Neural progenitor cell (in vitro differentiated cells): ENCODE results near the gene SCYL2. TPM values are rescaled to one million over a fixed set of nuclear protein-coding genes. Genes with fewer than 3 reads are reported as not detected.
"Not testable (repeated sequence)": the region's sequence is repeated elsewhere in the genome, so short reads cannot be mapped to it uniquely, and the experiment has no call there.

ENCODE experiments used
- DNase-seq: peaks from one replicate; pipeline ENCODE4 v3.0.0-alpha.2; 2016; ENCODE audit warnings: low spot score
- H2AFZ ChIP-seq: fragments of 200-600 bp; sonication (generic); replicated peaks from 2 replicates; pipeline ENCODE4 v1.6.1; 2016; ENCODE audit warnings: antibody characterized with exemption
- H3F3A ChIP-seq: fragments of 200-600 bp; sonication (generic); 2 replicates; pipeline ENCODE4 v1.6.1; 2016; ENCODE audit warnings: antibody characterized with exemption, low read depth
- H3K27ac ChIP-seq: fragments of 200-600 bp; sonication (generic); 2 replicates; pipeline ENCODE4 v1.5.1; 2016; ENCODE audit warnings: mild to moderate bottlenecking
- H3K27me3 ChIP-seq: fragments of 200-600 bp; sonication (generic); 2 replicates; pipeline ENCODE4 v1.6.1; 2016; ENCODE audit warnings: mild to moderate bottlenecking, moderate library complexity
- H3K36me3 ChIP-seq: fragments of 200-600 bp; sonication (generic); 2 replicates; pipeline ENCODE4 v1.5.1; 2016
- H3K4me1 ChIP-seq: fragments of 200-600 bp; sonication (generic); 2 replicates; pipeline ENCODE4 v1.6.1; 2016; ENCODE audit warnings: mixed run types
- H3K4me2 ChIP-seq: fragments of 200-600 bp; sonication (generic); 2 replicates; pipeline ENCODE4 v1.6.1; 2016
- H3K4me3 ChIP-seq: fragments of 200-600 bp; sonication (generic); 2 replicates; pipeline ENCODE4 v1.5.1; 2016
- H3K79me2 ChIP-seq: fragments of 200-600 bp; sonication (generic); 2 replicates; pipeline ENCODE4 v1.6.1; 2016; ENCODE audit warnings: low read depth
- H3K9ac ChIP-seq: fragments of 200-600 bp; sonication (generic); 2 replicates; pipeline ENCODE4 v1.6.1; 2016
- H3K9me3 ChIP-seq: fragments of 200-600 bp; sonication (generic); 2 replicates; pipeline ENCODE4 v1.5.1; 2016; ENCODE audit warnings: low read depth
- H4K20me1 ChIP-seq: fragments of 200-600 bp; sonication (generic); 2 replicates; pipeline ENCODE4 v1.6.1; 2016; ENCODE audit warnings: low read depth
- H3K27ac Mint-ChIP-seq: 3 replicates; pipeline ENCODE4 v1.8.0; 2021; ENCODE audit warnings: mixed read lengths
- H3K27me3 Mint-ChIP-seq: 2 replicates; pipeline ENCODE4 v1.8.0; 2022; ENCODE audit warnings: low read depth, mild to moderate bottlenecking, inconsistent platforms, moderate library complexity, mixed read lengths; ENCODE audit not compliant: insufficient read depth
- H3K36me3 Mint-ChIP-seq: 3 replicates; pipeline ENCODE4 v1.8.0; 2021; ENCODE audit warnings: mixed read lengths
- H3K4me1 Mint-ChIP-seq: 3 replicates; pipeline ENCODE4 v1.8.0; 2021; ENCODE audit warnings: mixed read lengths
- H3K4me3 Mint-ChIP-seq: 3 replicates; pipeline ENCODE4 v1.8.0; 2021; ENCODE audit warnings: mild to moderate bottlenecking, moderate library complexity, mixed read lengths
- H3K9me3 Mint-ChIP-seq: 3 replicates; pipeline ENCODE4 v1.8.0; 2020; ENCODE audit warnings: mixed read lengths
- CTCF ChIP-seq: fragments of 200-600 bp; sonication (generic); IDR thresholded peaks from 2 replicates; pipeline ENCODE4 v1.5.1; 2017; ENCODE audit warnings: antibody characterized with exemption, mild to moderate bottlenecking
- EZH2 ChIP-seq: fragments of 200-600 bp; sonication (generic); IDR thresholded peaks from 2 replicates; pipeline ENCODE4 v1.6.1; 2017; ENCODE audit warnings: antibody characterized with exemption, mild to moderate bottlenecking, moderate library complexity
- EZH2phosphoT487 ChIP-seq: fragments of 200-600 bp; sonication (generic); IDR thresholded peaks from 2 replicates; pipeline ENCODE4 v1.6.1; 2017; ENCODE audit warnings: antibody characterized with exemption
- total RNA-seq: library from RNA; depleted of rRNA; stranded (reverse); fragments of >200 nt; gene quantifications from 2 replicates; pipeline ENCODE4 v1.2.3, GENCODE V29; 2015; ENCODE audit warnings: low replicate concordance

Gene SCYL2
- total RNA-seq, 1 donor from 2014 or later, result 151 TPM

DNA sequence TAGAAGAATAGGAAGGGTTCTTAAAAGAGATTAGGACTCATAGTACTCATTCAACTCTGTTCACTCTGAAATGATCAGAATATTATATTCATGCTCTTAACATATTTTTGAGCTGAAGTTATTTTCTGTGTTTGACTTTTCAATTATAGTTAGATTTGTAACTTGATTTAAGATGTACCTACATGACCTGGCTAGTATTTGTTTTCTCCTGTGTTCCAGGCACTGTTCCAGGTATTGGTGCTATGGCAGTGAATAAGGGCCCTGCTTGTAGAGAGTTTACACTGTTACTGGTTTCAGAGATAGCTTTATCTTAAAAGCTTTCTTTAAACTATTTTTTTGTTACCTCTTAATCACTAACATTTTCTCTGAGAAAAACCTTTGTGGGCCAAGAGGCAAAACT lies 70.8 kb downstream of the SCYL2 start:
- Mint-ChIP-seq H3K9me3 (no peaks in the 10 kb centered on the region), H3K27ac (no peak overlapping the region), H3K4me1 (no peaks in the 10 kb centered on the region), H3K4me3 (no peak overlapping the region), H3K27me3 (no peaks in the 10 kb centered on the region), H3K36me3 (peaks cover 15% of the 10 kb centered on the region)
- TF ChIP-seq EZH2 (no peak), CTCF (no peak), EZH2phosphoT487 (no peak)
- Histone ChIP-seq H3K79me2 (no peaks in the 10 kb centered on the region), H3K4me2 (no peak overlapping the region), H3K9ac (no peak overlapping the region), H3K36me3 (peaks cover 8% of the 10 kb centered on the region), H4K20me1 (peaks cover 5% of the 10 kb centered on the region), H2AFZ (no peak overlapping the region), H3F3A (no peaks in the 10 kb centered on the region), H3K4me1 (no peaks in the 10 kb centered on the region), H3K9me3 (no peaks in the 10 kb centered on the region), H3K4me3 (no peak overlapping the region), H3K27me3 (no peaks in the 10 kb centered on the region), H3K27ac (no peak overlapping the region)
- DNase-seq, result no peak

DNA sequence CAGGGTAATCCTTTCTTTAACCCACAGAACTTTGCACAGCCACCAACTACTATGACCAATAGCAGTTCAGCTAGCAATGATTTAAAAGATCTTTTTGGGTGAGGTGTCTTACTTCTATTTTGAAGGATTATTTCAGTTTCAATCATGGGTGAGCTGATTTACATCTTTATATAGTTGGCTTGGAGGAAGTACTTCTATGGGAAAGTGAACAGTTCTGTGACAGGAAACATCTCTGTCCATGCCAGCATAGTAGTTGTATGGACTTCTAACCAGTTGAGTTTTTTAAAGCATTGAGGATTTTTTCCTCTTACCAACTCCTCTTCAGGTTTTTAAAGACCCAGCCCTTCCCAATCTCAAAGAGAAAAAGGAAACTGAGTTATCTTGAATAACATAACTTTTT lies 72.1 kb downstream of the SCYL2 start:
- no peaks in the 10 kb centered on the region for H3K9me3 ChIP-seq
- H3K27ac ChIP-seq, result no peak overlapping the region
- H3K27me3 ChIP-seq, result no peaks in the 10 kb centered on the region
- H2AFZ ChIP-seq, result no peak overlapping the region
- no peaks in the 10 kb centered on the region for H3K4me1 ChIP-seq
- H3K4me2 ChIP-seq, result no peak overlapping the region
- no peaks in the 10 kb centered on the region for H4K20me1 ChIP-seq
- H3K4me1 Mint-ChIP-seq, result no peaks in the 10 kb centered on the region
- H3K4me3 ChIP-seq, result no peak overlapping the region
- peaks cover 8% of the 10 kb centered on the region for H3K36me3 ChIP-seq
- H3K9ac ChIP-seq, result no peak overlapping the region
- TF ChIP-seq CTCF, result no peak
- TF ChIP-seq EZH2phosphoT487, result no peak
- no peak for TF ChIP-seq EZH2
- H3K79me2 ChIP-seq, result no peaks in the 10 kb centered on the region
- no peak overlapping the region for H3K27ac Mint-ChIP-seq
- H3K9me3 Mint-ChIP-seq, result no peaks in the 10 kb centered on the region
- DNase-seq, result no peak
- H3K4me3 Mint-ChIP-seq, result no peak overlapping the region
- H3K27me3 Mint-ChIP-seq, result no peaks in the 10 kb centered on the region
- no peaks in the 10 kb centered on the region for H3F3A ChIP-seq
- H3K36me3 Mint-ChIP-seq, result peaks cover 13% of the 10 kb centered on the region

GRCh38 chr12:100342897-100343296 lies 75.9 kb downstream of the SCYL2 start:
- not testable (repeated sequence) for H4K20me1 ChIP-seq, H3K4me2 ChIP-seq, DNase-seq, H3K4me3 Mint-ChIP-seq, H3K9me3 Mint-ChIP-seq, H3K36me3 ChIP-seq, H3K4me3 ChIP-seq, H3K27ac Mint-ChIP-seq, H3K9ac ChIP-seq, H3K27me3 Mint-ChIP-seq, H3K79me2 ChIP-seq, H3F3A ChIP-seq, H3K27ac ChIP-seq, H3K4me1 ChIP-seq, H2AFZ ChIP-seq, H3K36me3 Mint-ChIP-seq, H3K4me1 Mint-ChIP-seq, H3K9me3 ChIP-seq, H3K27me3 ChIP-seq

DNA sequence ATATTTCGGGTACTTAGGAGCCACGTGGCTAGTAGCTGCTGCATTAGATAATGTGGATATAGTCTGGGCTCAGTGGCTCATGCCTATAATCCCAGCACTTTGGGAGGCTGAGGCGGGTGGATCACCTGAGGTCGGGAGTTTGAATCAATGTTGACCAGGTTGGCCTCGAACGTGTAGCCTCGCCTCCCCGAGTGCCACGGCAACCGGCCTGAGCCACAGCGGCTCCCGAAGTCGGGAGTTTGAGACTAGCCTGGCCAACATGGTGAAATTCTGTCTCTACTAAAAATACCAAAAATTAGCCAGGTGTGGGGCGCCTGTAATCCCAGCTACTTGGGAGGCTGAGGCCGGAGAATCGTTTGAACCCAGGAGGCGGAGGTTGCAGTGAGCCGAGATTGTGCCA lies 77.4 kb downstream of the SCYL2 start:
- not testable (repeated sequence) for H4K20me1 ChIP-seq, H3K36me3 ChIP-seq, H3K27ac ChIP-seq, H3K27me3 Mint-ChIP-seq, H3K27ac Mint-ChIP-seq, H3K4me2 ChIP-seq, H3K36me3 Mint-ChIP-seq, DNase-seq, H3F3A ChIP-seq, H2AFZ ChIP-seq, H3K27me3 ChIP-seq, H3K4me3 Mint-ChIP-seq, H3K9me3 ChIP-seq, H3K4me1 Mint-ChIP-seq, H3K9ac ChIP-seq, H3K79me2 ChIP-seq, H3K4me3 ChIP-seq, H3K4me1 ChIP-seq, H3K9me3 Mint-ChIP-seq
